SJSA1 (cell line): ENCODE results near the gene MAPRE3. TPM values are rescaled to one million over a fixed set of nuclear protein-coding genes. Genes with fewer than 3 reads are reported as not detected.

Experiments used
- DNase-seq, 2 experiments: peaks; one replicate each; pipeline ENCODE4 v3.0.0-alpha.2; 2015 to 2020; ENCODE audit warnings: low spot score in 2 of 2, low read depth in 1 of 2
- H3K27ac ChIP-seq: fragments of 250-450 bp; sonication (Bioruptor Pico); 2 replicates; pipeline ENCODE4 v1.5.1; 2020; ENCODE audit warnings: mild to moderate bottlenecking, moderate library complexity
- H3K27me3 ChIP-seq: fragments of 250-450 bp; sonication (Bioruptor Pico); replicated peaks from 2 replicates; pipeline ENCODE4 v1.5.1; 2020; ENCODE audit warnings: mild to moderate bottlenecking, moderate library complexity
- H3K36me3 ChIP-seq: fragments of 250-450 bp; sonication (Bioruptor Pico); 2 replicates; pipeline ENCODE4 v1.5.1; 2020; ENCODE audit warnings: mild to moderate bottlenecking
- H3K4me1 ChIP-seq: fragments of 250-450 bp; sonication (Bioruptor Pico); replicated peaks from 2 replicates; pipeline ENCODE4 v1.6.1; 2021; ENCODE audit warnings: mild to moderate bottlenecking
- H3K4me3 ChIP-seq: fragments of 250-450 bp; sonication (Bioruptor Pico); 2 replicates; pipeline ENCODE4 v1.5.1; 2020; ENCODE audit warnings: mild to moderate bottlenecking
- H3K9me3 ChIP-seq: fragments of 250-450 bp; sonication (Bioruptor Pico); replicated peaks from 2 replicates; pipeline ENCODE4 v1.5.1; 2020; ENCODE audit warnings: mild to moderate bottlenecking
- total RNA-seq: library from RNA; depleted of rRNA; stranded (reverse); fragments of >200 nt; shearing (Covaris generic); gene quantifications from 2 replicates; pipeline ENCODE4 v1.2.3, GENCODE V29; 2014

Gene MAPRE3
- total RNA-seq, 1 experiment from 2014 or later: 3.3 TPM

DNA sequence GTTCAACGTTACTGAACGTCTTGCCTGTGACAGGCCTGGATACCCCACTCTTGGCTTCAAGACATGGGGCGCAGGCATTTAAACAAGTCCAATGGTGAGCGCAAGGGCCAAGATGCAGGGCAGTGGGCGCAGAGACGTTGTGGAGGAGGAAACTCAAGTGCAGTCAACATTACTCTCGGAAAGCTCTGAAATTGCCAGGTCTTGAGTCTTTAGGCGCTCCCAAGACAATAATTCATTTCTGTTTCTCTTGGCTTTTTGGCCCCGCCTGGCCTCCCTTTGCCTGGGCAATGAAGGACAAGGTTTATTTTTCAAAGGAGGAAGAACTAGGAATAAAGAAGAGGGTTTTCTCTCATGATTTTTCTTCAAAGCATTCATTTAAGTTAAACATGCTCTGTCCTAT is 49.0 kb downstream of the MAPRE3 start:
- H3K9me3 ChIP-seq: no peaks in the 10 kb centered on the region
- no peak overlapping the region for H3K27ac ChIP-seq
- peaks cover 8% of the 10 kb centered on the region; the same call in 1 of the 2 replicates for H3K36me3 ChIP-seq
- H3K4me3 ChIP-seq: no peak overlapping the region
- no peak for DNase-seq
- H3K4me1 ChIP-seq: peaks cover 12% of the 10 kb centered on the region
- no peaks in the 10 kb centered on the region for H3K27me3 ChIP-seq

DNA sequence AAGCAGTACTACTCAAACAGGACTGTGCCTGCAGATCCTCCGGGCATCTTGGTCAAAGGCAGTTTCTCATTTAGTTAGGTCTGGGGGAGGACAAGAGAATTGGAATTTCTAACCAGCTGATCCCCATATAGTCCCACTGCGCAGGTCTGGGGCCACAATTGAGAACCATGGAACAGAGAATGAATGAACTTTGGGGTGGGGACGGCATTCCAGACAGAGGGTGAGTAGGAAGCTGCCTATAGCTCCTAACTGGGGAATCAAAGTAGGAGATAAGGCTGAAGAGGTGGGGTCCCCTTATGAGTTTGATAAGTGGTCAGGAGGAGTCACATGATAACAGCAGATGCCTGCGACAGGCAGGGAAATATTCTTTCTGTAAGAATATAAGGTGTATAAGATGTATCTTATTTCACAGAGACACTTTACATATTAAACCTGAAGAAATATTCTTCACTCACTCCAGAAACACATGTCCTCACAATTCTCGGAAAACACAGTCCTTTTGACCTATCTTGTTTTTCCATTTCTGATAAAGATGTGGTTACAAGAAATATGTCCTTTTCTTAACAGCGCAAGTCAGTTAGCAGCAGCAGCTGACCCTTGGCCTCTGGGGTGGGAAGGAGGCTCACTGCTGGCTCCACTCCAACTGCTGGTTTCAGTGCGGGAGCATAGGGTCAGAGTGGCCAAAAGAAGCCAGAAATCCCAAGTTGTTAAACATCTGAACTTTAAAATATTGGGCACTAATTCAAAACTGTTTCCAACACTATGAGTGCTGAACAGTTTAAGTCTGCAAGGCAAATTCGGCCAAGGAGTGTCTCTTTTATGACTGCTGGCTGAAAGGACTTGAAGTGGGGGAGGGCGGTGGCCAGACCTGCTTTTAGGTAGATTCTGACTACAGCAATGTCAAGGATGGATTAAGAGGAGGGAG is 49.8 kb downstream of the MAPRE3 start:
- Histone ChIP-seq H3K27ac (no peak overlapping the region), H3K4me3 (no peak overlapping the region), H3K27me3 (no peaks in the 10 kb centered on the region), H3K36me3 (peaks cover 16% of the 10 kb centered on the region; the same call in 1 of the 2 replicates), H3K4me1 (peaks cover 12% of the 10 kb centered on the region), H3K9me3 (no peaks in the 10 kb centered on the region)
- DNase-seq: no peak

DNA sequence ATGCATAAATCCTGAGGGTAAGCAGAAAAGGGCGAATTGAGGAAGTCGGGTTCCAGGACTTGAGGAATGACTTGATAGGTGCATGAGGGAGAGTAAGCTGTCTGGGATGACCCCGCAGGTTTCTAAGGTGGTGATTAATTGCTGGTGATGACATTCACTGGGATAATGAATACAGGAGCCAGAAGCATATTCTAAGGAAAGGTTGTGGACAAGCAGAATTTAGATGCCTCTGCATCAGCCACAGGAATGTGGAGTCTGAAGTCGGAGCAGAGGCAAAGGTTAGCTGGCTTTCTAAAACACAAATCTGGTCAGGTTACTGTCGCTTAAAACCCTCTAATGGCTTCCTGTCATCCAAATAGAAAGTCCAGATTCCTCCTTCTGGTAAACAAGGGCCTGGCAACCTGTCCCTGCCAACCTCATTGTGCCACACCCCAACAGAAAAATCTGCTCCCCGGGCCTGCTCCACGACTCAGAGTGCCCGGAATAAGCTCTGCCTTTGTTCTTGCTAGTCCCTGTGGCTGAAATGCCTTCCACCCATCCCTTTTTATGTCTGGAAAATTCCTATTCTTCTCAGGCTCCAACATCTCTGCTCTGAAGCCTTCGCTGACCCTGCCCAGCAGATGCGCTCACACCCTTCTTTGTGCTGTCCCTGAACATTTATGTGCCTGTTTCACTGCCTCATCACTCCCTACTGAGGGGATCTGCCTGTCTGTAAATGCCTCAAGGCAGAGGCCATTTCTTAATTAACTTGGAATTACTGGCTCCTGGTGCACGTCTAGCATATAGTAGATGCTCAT is 51.0 kb downstream of the MAPRE3 start:
- Histone ChIP-seq H3K27me3 (no peaks in the 10 kb centered on the region), H3K4me3 (no peak overlapping the region), H3K27ac (no peak overlapping the region), H3K9me3 (no peaks in the 10 kb centered on the region), H3K36me3 (peaks cover 21% of the 10 kb centered on the region; the same call in 1 of the 2 replicates), H3K4me1 (peaks cover 3% of the 10 kb centered on the region)
- DNase-seq: no peak

DNA sequence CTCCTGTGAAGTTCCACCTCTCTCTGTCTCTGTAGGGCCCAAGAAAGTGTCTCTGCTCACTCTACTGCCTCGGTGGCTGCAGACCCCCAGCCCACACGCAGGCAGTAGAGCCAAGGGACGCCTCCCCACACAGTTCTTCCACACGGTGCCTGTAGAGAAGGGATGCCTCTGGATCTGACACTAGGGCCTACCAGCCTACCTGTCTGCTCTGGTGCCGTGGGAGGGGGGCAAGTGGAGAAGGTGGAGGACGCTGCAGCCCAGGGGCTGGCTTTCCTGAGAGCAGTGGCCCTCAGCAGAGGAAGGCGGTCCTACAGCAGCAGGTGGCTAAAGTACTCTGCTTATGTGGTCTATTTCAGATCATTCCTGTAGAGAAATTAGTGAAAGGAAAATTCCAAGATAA is 53.3 kb downstream of the MAPRE3 start:
- Histone ChIP-seq H3K4me3 (no peak overlapping the region), H3K9me3 (no peaks in the 10 kb centered on the region), H3K27ac (no peak overlapping the region), H3K36me3 (peaks cover 24% of the 10 kb centered on the region), H3K4me1 (no peaks in the 10 kb centered on the region), H3K27me3 (no peaks in the 10 kb centered on the region)
- DNase-seq: no peak

DNA sequence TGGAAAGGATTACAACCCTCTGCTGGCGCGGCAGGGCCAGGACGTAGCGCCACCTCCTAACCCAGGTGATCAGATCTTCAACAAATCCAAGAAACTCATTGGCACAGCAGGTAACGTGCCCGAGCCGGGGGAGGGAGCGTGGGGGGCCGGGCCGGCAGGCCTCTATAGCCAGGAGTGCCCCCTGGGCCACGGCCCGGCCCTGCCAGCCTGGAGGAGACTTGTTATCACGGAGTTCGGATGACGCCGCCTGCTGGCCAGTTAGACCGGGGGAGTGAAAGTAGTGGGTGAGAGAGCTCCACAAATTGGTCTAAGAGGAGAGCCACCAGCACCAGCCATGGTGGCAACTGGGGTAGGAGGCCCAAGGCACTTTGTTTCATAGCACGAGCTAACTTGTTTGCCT is 53.8 kb downstream of the MAPRE3 start:
- Histone ChIP-seq H3K27ac (no peak overlapping the region), H3K4me3 (no peak overlapping the region), H3K4me1 (peaks cover 2% of the 10 kb centered on the region; the same call in 1 of the 2 replicates), H3K9me3 (no peaks in the 10 kb centered on the region), H3K36me3 (peaks cover 24% of the 10 kb centered on the region), H3K27me3 (no peaks in the 10 kb centered on the region)
- DNase-seq: no peak

DNA sequence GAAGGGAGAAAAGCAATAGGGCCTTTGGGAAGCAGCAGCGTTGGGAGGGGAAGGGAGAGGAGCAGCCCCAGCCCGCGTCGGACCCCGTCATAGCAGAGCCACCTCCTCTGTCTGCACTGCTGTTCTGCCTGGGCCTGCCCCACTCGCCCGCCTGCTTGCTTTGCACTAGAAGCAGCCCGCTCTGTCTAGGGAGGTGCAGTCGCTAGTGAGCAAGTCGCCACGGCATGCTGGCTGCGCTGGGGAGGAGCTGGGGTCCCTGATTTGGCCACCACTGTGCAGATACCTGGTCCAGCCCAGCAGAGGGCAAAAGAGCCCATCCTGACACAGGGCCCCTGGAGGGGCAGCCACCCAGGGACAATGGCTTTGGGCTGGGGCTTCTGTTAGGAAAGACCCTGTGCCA is 54.4 kb downstream of the MAPRE3 start:
- peaks cover 4% of the 10 kb centered on the region; the same call in 1 of the 2 replicates for H3K4me1 ChIP-seq
- H3K27ac ChIP-seq: no peak overlapping the region
- peaks cover 24% of the 10 kb centered on the region for H3K36me3 ChIP-seq

DNA sequence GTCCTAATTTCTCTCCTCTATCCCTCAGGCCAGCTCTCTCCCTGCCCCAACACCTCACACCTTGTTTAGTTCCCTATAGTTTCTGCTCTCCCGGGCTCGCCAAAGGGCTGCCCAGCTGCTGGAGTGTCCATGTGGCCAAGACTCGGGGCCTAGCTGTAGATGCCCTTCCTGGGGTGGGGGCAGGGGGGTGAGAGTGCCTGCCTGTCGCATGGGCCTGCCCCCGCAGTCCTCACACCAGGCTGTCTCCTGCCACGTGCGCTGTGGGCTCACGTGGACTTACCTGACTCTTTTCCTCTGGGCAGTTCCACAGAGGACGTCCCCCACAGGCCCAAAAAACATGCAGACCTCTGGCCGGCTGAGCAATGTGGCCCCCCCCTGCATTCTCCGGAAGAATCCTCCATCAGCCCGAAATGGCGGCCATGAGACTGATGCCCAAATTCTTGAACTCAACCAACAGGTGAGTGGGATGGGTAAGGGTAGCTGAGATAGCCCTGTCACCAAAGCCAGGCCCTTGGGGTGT is 54.9 kb downstream of the MAPRE3 start:
- peaks cover 4% of the 10 kb centered on the region; the same call in 1 of the 2 replicates for H3K4me1 ChIP-seq
- H3K27ac ChIP-seq: no peak overlapping the region
- DNase-seq: no peak
- H3K27me3 ChIP-seq: no peaks in the 10 kb centered on the region
- peaks cover 24% of the 10 kb centered on the region for H3K36me3 ChIP-seq
- no peak overlapping the region for H3K4me3 ChIP-seq
- no peaks in the 10 kb centered on the region for H3K9me3 ChIP-seq

More for the DNA sequence above, 54.4 kb downstream of the MAPRE3 start:
- no peak for DNase-seq
- Histone ChIP-seq H3K9me3 (no peaks in the 10 kb centered on the region), H3K4me3 (no peak overlapping the region), H3K27me3 (no peaks in the 10 kb centered on the region)

DNA sequence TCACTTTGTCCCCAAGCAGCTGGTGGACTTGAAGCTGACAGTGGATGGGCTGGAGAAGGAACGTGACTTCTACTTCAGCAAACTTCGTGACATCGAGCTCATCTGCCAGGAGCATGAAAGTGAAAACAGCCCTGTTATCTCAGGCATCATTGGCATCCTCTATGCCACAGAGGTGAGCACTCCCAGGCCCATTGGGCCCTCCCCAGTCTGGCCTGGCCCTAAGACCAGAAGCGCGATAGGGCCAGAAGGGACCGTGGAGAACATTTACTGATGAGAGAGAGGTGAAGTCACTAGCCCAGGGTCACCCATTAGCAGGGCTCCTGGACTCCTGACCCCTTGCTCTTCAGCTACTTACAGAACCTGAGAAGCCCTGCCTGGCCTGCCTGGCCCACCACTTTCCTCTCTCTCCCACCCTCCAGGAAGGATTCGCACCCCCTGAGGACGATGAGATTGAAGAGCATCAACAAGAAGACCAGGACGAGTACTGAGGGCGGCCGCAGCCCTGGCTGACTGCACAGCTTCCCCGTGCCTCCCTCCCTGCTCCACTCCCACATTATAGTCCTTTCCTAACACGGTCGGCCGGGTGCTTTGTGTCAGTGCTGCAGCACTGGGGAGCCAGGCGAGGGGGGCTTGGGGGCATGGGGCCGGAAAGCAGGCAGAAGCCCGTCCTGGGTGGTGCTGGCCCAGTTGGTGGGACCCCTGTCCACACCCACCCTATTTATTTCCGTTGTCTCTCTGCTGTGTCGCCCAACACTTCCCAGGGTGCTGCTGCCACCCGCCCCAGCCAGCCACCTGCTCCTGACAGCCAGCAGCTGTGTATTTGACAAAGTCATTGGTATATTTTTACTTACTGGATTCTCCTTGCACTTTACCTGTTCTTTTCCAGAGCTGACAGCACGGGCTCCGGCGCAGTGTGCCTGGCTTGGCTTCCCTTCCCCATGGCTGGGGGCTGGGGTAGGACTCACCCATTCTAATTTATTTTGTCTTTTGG is 55.7 kb downstream of the MAPRE3 start:
- Histone ChIP-seq H3K27ac (no peak overlapping the region), H3K9me3 (no peaks in the 10 kb centered on the region), H3K4me1 (peaks cover 4% of the 10 kb centered on the region; the same call in 1 of the 2 replicates), H3K27me3 (no peaks in the 10 kb centered on the region), H3K4me3 (no peak overlapping the region), H3K36me3 (peaks cover 25% of the 10 kb centered on the region)
- no peak for DNase-seq

DNA sequence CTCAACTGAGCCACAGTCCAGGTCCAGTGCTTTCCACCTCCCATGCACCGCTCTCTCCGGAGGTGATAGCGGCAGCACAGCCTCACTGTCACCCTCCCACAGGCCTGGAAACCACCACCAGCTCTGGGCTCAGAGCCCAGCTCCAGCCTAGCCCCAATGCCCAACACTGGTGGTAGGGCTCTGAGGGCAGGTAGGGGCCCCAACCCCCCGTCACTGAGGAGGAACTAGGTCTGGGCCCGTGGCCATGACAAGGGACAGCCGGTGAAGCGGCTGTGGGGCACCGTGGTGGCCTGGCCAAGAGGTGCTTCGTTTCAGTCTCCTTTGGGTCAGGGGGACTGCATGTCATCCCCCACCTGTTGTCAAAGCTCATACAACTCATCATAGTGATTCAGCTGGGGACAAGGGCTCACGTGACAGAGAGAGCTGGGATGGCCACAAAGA is 56.8 kb downstream of the MAPRE3 start:
- Histone ChIP-seq H3K27ac (no peak overlapping the region), H3K36me3 (peaks cover 27% of the 10 kb centered on the region), H3K27me3 (no peaks in the 10 kb centered on the region), H3K4me1 (peaks cover 4% of the 10 kb centered on the region; the same call in 1 of the 2 replicates), H3K4me3 (no peak overlapping the region), H3K9me3 (no peaks in the 10 kb centered on the region)
- no peak for DNase-seq

DNA sequence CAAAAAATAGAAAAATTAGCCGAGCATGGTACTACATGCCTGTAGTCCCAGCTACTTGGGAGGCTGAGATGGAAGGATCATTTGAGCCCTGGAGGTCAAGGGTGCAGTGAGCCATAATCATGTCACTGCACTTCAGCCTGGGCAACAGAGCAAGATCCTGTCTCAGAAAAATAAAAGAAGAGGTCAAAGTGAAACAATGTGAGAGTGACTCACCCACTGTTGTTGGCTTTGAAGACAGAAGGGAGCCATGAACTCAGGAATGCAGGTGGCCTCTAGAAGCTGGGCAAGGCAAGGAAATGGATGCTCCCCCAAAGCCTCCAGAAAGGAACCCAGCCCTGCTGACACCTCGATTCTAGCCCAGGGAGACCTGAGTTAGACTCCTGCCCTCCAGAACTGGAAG is 58.6 kb downstream of the MAPRE3 start:
- Histone ChIP-seq H3K4me1 (peaks cover 7% of the 10 kb centered on the region), H3K27ac (no peak overlapping the region), H3K9me3 (no peaks in the 10 kb centered on the region), H3K4me3 (no peak overlapping the region), H3K36me3 (peaks cover 35% of the 10 kb centered on the region), H3K27me3 (no peaks in the 10 kb centered on the region)
- no peak for DNase-seq

DNA sequence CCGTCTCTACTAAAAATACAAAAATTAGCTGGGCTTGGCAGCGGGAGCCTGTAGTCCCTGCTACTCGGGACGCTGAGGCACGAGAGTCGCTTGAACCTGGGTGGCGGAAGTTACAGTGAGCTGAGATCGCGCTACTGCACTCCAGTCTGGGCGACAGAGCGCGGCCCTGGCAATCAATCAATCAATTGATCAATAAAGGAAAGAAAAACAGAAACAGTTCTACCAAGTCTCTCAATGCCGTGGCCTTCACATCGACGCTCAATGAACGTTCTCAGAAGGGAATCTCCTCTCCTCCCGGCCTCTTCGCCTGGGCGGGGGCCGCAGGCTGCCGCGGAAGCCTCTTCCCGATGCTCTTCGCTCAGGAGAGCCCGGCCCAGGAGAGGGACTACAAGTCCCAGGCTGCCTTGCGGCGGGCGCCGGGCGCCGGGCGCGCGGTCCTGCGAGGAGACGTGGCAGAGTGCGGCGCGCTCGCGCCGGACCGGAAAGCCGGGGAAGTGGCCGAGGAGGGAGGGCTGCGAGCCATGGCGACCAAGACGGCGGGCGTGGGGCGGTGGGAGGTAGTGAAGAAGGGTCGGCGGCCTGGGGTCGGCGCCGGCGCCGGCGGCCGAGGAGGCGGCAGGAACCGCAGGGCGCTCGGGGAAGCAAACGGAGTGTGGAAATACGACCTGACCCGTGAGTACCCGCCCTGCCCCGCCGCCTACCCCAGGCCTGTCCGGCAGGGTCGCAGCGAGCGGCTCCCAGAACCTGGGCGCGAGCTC is 62.2 kb downstream of the MAPRE3 start, which contains the start of gene TMEM214:
TMEM214 (plus strand) TSS at position 471 of the 758 bp plus-strand sequence; CDS start at position 522, 51 bp downstream.
- peak within 1 kb of the TSS; percentile 93 for H3K4me3 ChIP-seq
- no peaks in the 10 kb centered on the region for H3K9me3 ChIP-seq
- H3K27ac ChIP-seq: peak within 1 kb of the TSS; percentile 80
- H3K36me3 ChIP-seq: peaks cover 54% of the 10 kb centered on the region
- peak; percentile 90 to 91 for DNase-seq
- H3K4me1 ChIP-seq: peaks cover 10% of the 10 kb centered on the region
- no peaks in the 10 kb centered on the region for H3K27me3 ChIP-seq

DNA sequence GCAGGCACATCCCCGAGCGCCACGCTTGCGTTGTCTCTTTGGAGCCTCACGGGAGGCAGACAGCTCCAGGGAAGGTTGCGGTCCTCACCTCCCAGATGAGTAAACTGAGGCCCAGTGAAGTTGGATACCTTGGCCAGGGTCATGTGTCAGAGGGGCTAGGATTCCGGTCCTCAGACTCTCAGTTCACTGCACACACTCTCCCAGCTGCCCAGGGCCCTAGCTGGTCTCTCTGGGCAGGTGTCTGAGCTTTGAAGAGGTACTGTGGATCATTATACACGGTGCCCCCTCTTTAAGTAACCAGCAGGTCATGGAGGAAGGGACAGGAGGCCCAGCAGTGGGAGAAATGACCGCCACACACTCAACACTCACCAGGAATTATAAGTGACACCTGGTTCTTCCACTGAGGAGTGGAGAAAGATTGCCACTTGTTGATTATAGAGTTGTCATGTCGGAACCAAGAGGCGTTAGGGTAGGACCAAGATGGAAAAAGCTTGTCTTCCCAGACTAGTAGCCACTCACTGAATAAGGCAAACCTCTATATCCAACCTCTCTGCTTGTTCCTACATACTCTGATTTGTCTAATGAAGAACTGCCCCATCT is 62.9 kb downstream of the MAPRE3 start:
- H3K9me3 ChIP-seq: no peaks in the 10 kb centered on the region
- peak overlapping the region; percentile 93 for H3K4me3 ChIP-seq
- DNase-seq: no peak
- peaks cover 60% of the 10 kb centered on the region for H3K36me3 ChIP-seq
- H3K27ac ChIP-seq: peak overlapping the region; percentile 80
- no peaks in the 10 kb centered on the region for H3K27me3 ChIP-seq
- peaks cover 10% of the 10 kb centered on the region for H3K4me1 ChIP-seq
